IMR-90 (cell line): ENCODE data around the gene LRP6. TPM values are rescaled to one million over a fixed set of nuclear protein-coding genes. Genes with fewer than 3 reads are reported as not detected.

Experiments used
- ATAC-seq: fragments of 200-7000 bp; cut with Tn5 transposase; 2 replicates; pipeline ENCODE4 v1.9.1; 2020; ENCODE audit warnings: low read depth, mild to moderate bottlenecking, moderate library complexity
- BruUV-seq: library from RNA; stranded (reverse); fragments of 400-500 nt; replicated peaks from 2 replicates; lab custom pipeline; 2021; lab: Mats Ljungman, UMichigan
- CTCF ChIA-PET: fragments of 300-600 bp; formaldehyde crosslinking; extraction: SDS; loops from one replicate; lab custom pipeline; 2021; ENCODE audit warnings: antibody characterized with exemption; lab: Yijun Ruan, JAX
- POLR2A ChIA-PET: fragments of 300-600 bp; sonication (Branson Sonifier 250); formaldehyde crosslinking; loops from one replicate; lab custom pipeline; 2022; ENCODE audit warnings: antibody characterized with exemption; ENCODE audit not compliant: unreplicated experiment; lab: Charles Lee
- DNase-seq: peaks from one replicate; pipeline ENCODE4 v3.0.0; 2013
- H2AFZ ChIP-seq: replicated peaks from 2 replicates; pipeline ENCODE3; 2013; ENCODE audit warnings: low read length, mild to moderate bottlenecking; ENCODE audit not compliant: poor library complexity
- H2AK5ac ChIP-seq: 2 replicates; pipeline ENCODE4 v1.6.1; 2013; ENCODE audit warnings: low read depth, low read length, inconsistent platforms
- H2AK9ac ChIP-seq: replicated peaks from 2 replicates; pipeline ENCODE3; 2013; ENCODE audit warnings: mild to moderate bottlenecking, low read depth, low read length, moderate library complexity; ENCODE audit not compliant: poor library complexity
- H2BK120ac ChIP-seq: 2 replicates; pipeline ENCODE4 v1.6.1; 2013; ENCODE audit warnings: low read depth, low read length, inconsistent platforms
- H2BK15ac ChIP-seq: 3 replicates; pipeline ENCODE4 v1.6.1; 2013; ENCODE audit warnings: low read depth, low read length, inconsistent platforms
- H2BK20ac ChIP-seq: 2 replicates; pipeline ENCODE4 v1.6.1; 2013; ENCODE audit warnings: low read depth, mild to moderate bottlenecking, inconsistent platforms, low read length, moderate library complexity
- H2BK5ac ChIP-seq: 2 replicates; pipeline ENCODE4 v1.6.1; 2013; ENCODE audit warnings: mild to moderate bottlenecking, low read depth, low read length, inconsistent platforms; ENCODE audit not compliant: poor library complexity, severe bottlenecking
- H3K14ac ChIP-seq: replicated peaks from 2 replicates; pipeline ENCODE4 v1.6.1; 2013; ENCODE audit warnings: low read depth, low read length, inconsistent platforms
- H3K18ac ChIP-seq: 2 replicates; pipeline ENCODE4 v1.6.1; 2013; ENCODE audit warnings: low read depth, low read length, control low read depth
- H3K23ac ChIP-seq: 2 replicates; pipeline ENCODE4 v1.6.1; 2013; ENCODE audit warnings: low read depth, low read length, inconsistent platforms
- H3K27ac ChIP-seq: 2 replicates; pipeline ENCODE4 v1.5.1; 2013; ENCODE audit warnings: mild to moderate bottlenecking, control low read depth, low read length; ENCODE audit not compliant: insufficient read depth
- H3K27me3 ChIP-seq: 2 replicates; pipeline ENCODE4 v1.6.1; 2013; ENCODE audit warnings: low read length; ENCODE audit not compliant: control insufficient read depth, insufficient read depth
- H3K36me3 ChIP-seq: 2 replicates; pipeline ENCODE4 v1.6.1; 2013; ENCODE audit warnings: low read length, mixed read lengths; ENCODE audit not compliant: control insufficient read depth, insufficient read depth
- H3K4ac ChIP-seq: 2 replicates; pipeline ENCODE4 v1.6.1; 2013; ENCODE audit warnings: low read depth, low read length, inconsistent platforms
- H3K4me1 ChIP-seq: 2 replicates; pipeline ENCODE4 v1.6.1; 2013; ENCODE audit warnings: low read length, mixed read lengths; ENCODE audit not compliant: control insufficient read depth, insufficient read depth
- H3K4me2 ChIP-seq: 2 replicates; pipeline ENCODE4 v1.6.1; 2013; ENCODE audit warnings: low read depth, mild to moderate bottlenecking, control low read depth, low read length, moderate library complexity
- H3K4me3 ChIP-seq: 2 replicates; pipeline ENCODE4 v1.5.1; 2013; ENCODE audit warnings: low read depth, mild to moderate bottlenecking, control low read depth, low read length, moderate library complexity; ENCODE audit not compliant: insufficient read depth
- H3K56ac ChIP-seq: 2 replicates; pipeline ENCODE4 v1.6.1; 2013; ENCODE audit warnings: low read length, inconsistent platforms; ENCODE audit not compliant: insufficient read depth; ENCODE audit errors: extremely low read depth
- H3K79me1 ChIP-seq, 2 experiments: 2 replicates each; pipeline ENCODE4 v1.6.1; 2013; ENCODE audit warnings: low read length in 2 of 2, inconsistent platforms in 1 of 2, low read depth in 1 of 2
- H3K9ac ChIP-seq: 2 replicates; pipeline ENCODE4 v1.6.1; 2013; ENCODE audit warnings: low read depth, low read length, control low read depth
- H3K9me1 ChIP-seq: 2 replicates; pipeline ENCODE4 v1.6.1; 2013; ENCODE audit warnings: low read length, inconsistent platforms; ENCODE audit not compliant: insufficient read depth
- H3K9me3 ChIP-seq: 2 replicates; pipeline ENCODE4 v1.6.1; 2013; ENCODE audit warnings: low read length; ENCODE audit not compliant: control insufficient read depth, insufficient read depth
- H4K20me1 ChIP-seq: 2 replicates; pipeline ENCODE4 v1.6.1; 2013; ENCODE audit warnings: low read length, inconsistent platforms; ENCODE audit not compliant: insufficient read depth
- H4K5ac ChIP-seq: 2 replicates; pipeline ENCODE4 v1.6.1; 2013; ENCODE audit warnings: mild to moderate bottlenecking, low read depth, low read length, control low read depth
- H4K8ac ChIP-seq, 2 experiments: 2 replicates each; pipeline ENCODE4 v1.6.1; 2013; ENCODE audit warnings: low read depth in 2 of 2, low read length in 2 of 2, control low read depth in 1 of 2, inconsistent platforms in 1 of 2
- H4K91ac ChIP-seq: 2 replicates; pipeline ENCODE4 v1.6.1; 2013; ENCODE audit warnings: low read depth, low read length, inconsistent platforms; ENCODE audit not compliant: insufficient read depth
- CHD1 ChIP-seq: IDR thresholded peaks from 2 replicates; pipeline ENCODE4 v1.6.1; 2012; ENCODE audit warnings: low read depth, low read length, improper control_type of control experiment
- MAFK ChIP-seq: IDR thresholded peaks from 2 replicates; pipeline ENCODE4 v1.6.1; 2012; ENCODE audit warnings: low read depth, low read length, improper control_type of control experiment
- MAZ ChIP-seq: IDR thresholded peaks from 2 replicates; pipeline ENCODE4 v1.6.1; 2012; ENCODE audit warnings: low read depth, mild to moderate bottlenecking, low read length, improper control_type of control experiment, moderate library complexity, borderline replicate concordance
- POLR2A ChIP-seq: IDR thresholded peaks from 2 replicates; pipeline ENCODE4 v1.6.1; 2012; ENCODE audit warnings: mild to moderate bottlenecking, low read depth, low read length
- RFX5 ChIP-seq: IDR thresholded peaks from 2 replicates; pipeline ENCODE4 v1.8.0; 2012; ENCODE audit warnings: low read depth, mild to moderate bottlenecking, low read length, moderate library complexity
- WGBS, 2 experiments: methylation state at CpG; one replicate each; pipeline versions ENCODE4 v1.1.5 to v1.1.7; 2013; ENCODE audit warnings: missing lambda C conversion rate in 2 of 2; ENCODE audit not compliant: insufficient read length in 1 of 2; ENCODE audit errors: extremely low coverage in 2 of 2; 5-methylcytosine and 5-hydroxymethylcytosine counted together
- dilution Hi-C: fragments of 300-500 bp; cut with HindIII; formaldehyde crosslinking; loops from one replicate; pipeline ENCODE4 v1.14.3; 2018; ENCODE audit warnings: low sequenced_read_pairs; ENCODE audit not compliant: unreplicated experiment
- in situ Hi-C: fragments of 300-500 bp; cut with MboI; formaldehyde crosslinking; loops from 3 replicates; pipeline ENCODE4 v1.14.3; 2019; ENCODE audit warnings: low sequenced_read_pairs, inconsistent platforms, mixed read lengths
- intact Hi-C: fragments of 100-400 bp; cut with micrococcal nuclease; formaldehyde crosslinking; loops from 2 replicates; pipeline ENCODE4 v1.10.0; 2022
- polyA plus RNA-seq, 3 experiments: library from polyadenylated mRNA; depleted of rRNA; stranded (reverse); fragments of >200 nt; gene quantifications; 2 replicates each; pipeline ENCODE4 v1.2.3, GENCODE V29; 2012; ENCODE audit warnings: low replicate concordance in 1 of 3
- total RNA-seq: library from RNA; depleted of rRNA; stranded (reverse); fragments of >200 nt; gene quantifications from 2 replicates; pipeline ENCODE4 v1.2.3, GENCODE V29; 2012

Gene LRP6
- total and polyA plus RNA-seq, 2 of the 4 experiments (the other 2 are of a cell fraction) = 14.2 to 32.1 TPM

GRCh38 chr12:12181511-12181910, 85.3 kb downstream of the LRP6 start:
- peak; percentile 70 for DNase-seq
- BruUV-seq = no TSS peak

More at GRCh38 chr12:12181511-12181910, 85.3 kb downstream of the LRP6 start:
- Histone ChIP-seq H2AK5ac (no peak overlapping the region), H2BK15ac (no peak overlapping the region), H3K4me1 (peaks cover 9% of the 10 kb centered on the region; the same call in 1 of the 2 replicates), H3K23ac (no peak overlapping the region), H4K20me1 (peaks cover 5% of the 10 kb centered on the region; the same call in 1 of the 2 replicates), H2AFZ (no peak overlapping the region), H2AK9ac (no peak overlapping the region), H2BK20ac (no peak overlapping the region), H4K5ac (no peak overlapping the region), H4K91ac (no peak overlapping the region), H3K9ac (no peak overlapping the region), H3K27me3 (no peaks in the 10 kb centered on the region), H3K9me1 (peaks cover 4% of the 10 kb centered on the region; the same call in 1 of the 2 replicates), H3K9me3 (no peaks in the 10 kb centered on the region), H3K18ac (no peak overlapping the region), H2BK5ac (no peak overlapping the region), H3K36me3 (peaks cover 6% of the 10 kb centered on the region), H3K27ac (no peak overlapping the region), H3K4ac (no peak overlapping the region), H2BK120ac (no peak overlapping the region), H3K4me2 (no peak overlapping the region), H4K8ac (no peak overlapping the region), H3K56ac (no peak overlapping the region), H3K79me1 (peaks cover 9 to 27% of the 10 kb centered on the region in 2 experiments; a peak in 3 of 4 replicates), H3K4me3 (no peak overlapping the region), H3K14ac (no peak overlapping the region)
- no peak for ATAC-seq
- WGBS, 2 experiments = no CpG with 5 or more reads among the region's 1 CpG
- TF ChIP-seq CHD1 (no peak), MAFK (no peak), POLR2A (no peak), MAZ (no peak), RFX5 (no peak)
- intact Hi-C loops = loop anchor here (5.0 kb wide), 2 partner anchors 54 to 81 kb away; no protein-coding TSS in a partner anchor
- in situ Hi-C loops = no loop called here
- POLR2A ChIA-PET = no interaction called here
- CTCF ChIA-PET = interaction anchor here (1.3 kb wide), 1 partner anchor 9 kb away, joined by 3 read pairs; no protein-coding TSS in a partner anchor
- dilution Hi-C loops = no loop called here
